CD4-positive, CD25-positive, alpha-beta regulatory T cell (primary cell): ENCODE results near the gene GABRR2. TPM values are rescaled to one million over a fixed set of nuclear protein-coding genes. Genes with fewer than 3 reads are reported as not detected.

Experiments used
- ATAC-seq, 2 donors: fragments of 150-1000 bp; cut with Tn5 transposase; one replicate each; pipeline ENCODE4 v1.10.0; 2021; ENCODE audit warnings: low read depth in 2 of 2, moderate number of reproducible peaks in 2 of 2, moderate library complexity in 1 of 2
- DNase-seq, 3 donors: peaks; one replicate each; pipeline versions ENCODE4 v3.0.0 to v3.0.0-alpha.2; 2012 to 2022; ENCODE audit warnings: mixed read lengths in 1 of 3
- H3K27ac ChIP-seq: one replicate; pipeline ENCODE4 v1.7.0; 2013; ENCODE audit warnings: mild to moderate bottlenecking, low read length; ENCODE audit not compliant: insufficient read depth, poor library complexity, severe bottlenecking
- H3K27me3 ChIP-seq: one replicate; pipeline ENCODE4 v1.7.0; 2013; ENCODE audit warnings: low read length; ENCODE audit not compliant: control insufficient read depth, insufficient read depth
- H3K36me3 ChIP-seq: one replicate; pipeline ENCODE4 v1.7.0; 2013; ENCODE audit warnings: mild to moderate bottlenecking, low read length, moderate library complexity; ENCODE audit not compliant: control insufficient read depth, insufficient read depth
- H3K4me1 ChIP-seq: 2 replicates; pipeline ENCODE4 v1.7.0; 2013; ENCODE audit warnings: mild to moderate bottlenecking, low read length; ENCODE audit not compliant: insufficient read depth, control insufficient read depth, poor library complexity, severe bottlenecking
- H3K4me3 ChIP-seq: one replicate; pipeline ENCODE4 v1.7.0; 2013; ENCODE audit warnings: low read depth, mild to moderate bottlenecking, low read length, moderate library complexity
- H3K9me3 ChIP-seq, 2 experiments: 1 replicate in 1 of 2; 2 replicates in 1 of 2; pipeline ENCODE4 v1.7.0; 2013; ENCODE audit warnings: low read length in 2 of 2, mild to moderate bottlenecking in 1 of 2, moderate library complexity in 1 of 2; ENCODE audit not compliant: control insufficient read depth in 2 of 2
- H3K27ac Mint-ChIP-seq, 3 donors: one replicate each; pipeline ENCODE4 v1.8.0; 2020 to 2022; ENCODE audit warnings: mild to moderate bottlenecking in 3 of 3, mixed read lengths in 3 of 3, moderate library complexity in 2 of 3
- H3K27me3 Mint-ChIP-seq: one replicate; pipeline ENCODE4 v1.8.0; 2022; ENCODE audit warnings: mild to moderate bottlenecking, mixed read lengths
- H3K36me3 Mint-ChIP-seq: one replicate; pipeline ENCODE4 v1.8.0; 2020; ENCODE audit warnings: mixed read lengths
- H3K4me1 Mint-ChIP-seq, 4 donors: one replicate each; pipeline ENCODE4 v1.8.0; 2020 to 2022; ENCODE audit warnings: mixed read lengths in 4 of 4, mild to moderate bottlenecking in 1 of 4
- H3K4me3 Mint-ChIP-seq, 4 donors: one replicate each; pipeline ENCODE4 v1.8.0; 2020 to 2022; ENCODE audit warnings: mild to moderate bottlenecking in 4 of 4, mixed read lengths in 4 of 4, moderate library complexity in 3 of 4
- H3K9me3 Mint-ChIP-seq, 7 donors: one replicate each; pipeline ENCODE4 v1.8.0; 2020 to 2022; ENCODE audit warnings: mixed read lengths in 7 of 7, mild to moderate bottlenecking in 3 of 7, moderate library complexity in 2 of 7
- polyA plus RNA-seq, 4 donors: library from polyadenylated mRNA; unstranded; fragments of 300-500 nt; fragmentation: Illumina TruSeq; gene quantifications; one replicate each; pipeline ENCODE4 v1.2.3, GENCODE V29; 2021
- total RNA-seq: library from RNA; stranded (reverse); gene quantifications from one replicate; pipeline ENCODE4 v1.2.3, GENCODE V29; 2022

GABRR2 gene
- total and polyA plus RNA-seq, 5 donors from 2014 or later = 1.9 TPM; not detected in 4

- Histone ChIP-seq H3K36me3 (no peaks in the 10 kb centered on the region), H3K27ac (no peak overlapping the region), H3K27me3 (no peaks in the 10 kb centered on the region), H3K4me3 (no peak overlapping the region), H3K4me1 (no peaks in the 10 kb centered on the region), H3K9me3 (no peaks in the 10 kb centered on the region)
- no peak for ATAC-seq
- peaks cover 0 to 3% (median 0%) of the 10 kb centered on the region in 7 donors for H3K9me3 Mint-ChIP-seq
- H3K36me3 Mint-ChIP-seq = no peaks in the 10 kb centered on the region
- DNase-seq = no peak
- H3K27me3 Mint-ChIP-seq = peaks cover 9% of the 10 kb centered on the region
- H3K4me1 Mint-ChIP-seq = no peaks in the 10 kb centered on the region
- H3K4me3 Mint-ChIP-seq = no peak overlapping the region
- peak overlapping the region in 1 of 3 donors; percentile 22 for H3K27ac Mint-ChIP-seq
These were observed 25.4 kb downstream of the GABRR2 start for GRCh38 chr6:89289710-89290109.

GRCh38 chr6:89287351-89288028, 27.6 kb downstream of the GABRR2 start:
- Mint-ChIP-seq H3K27me3 (peaks cover 16% of the 10 kb centered on the region), H3K9me3 (peaks cover 0 to 3% (median 0%) of the 10 kb centered on the region in 7 donors), H3K4me1 (no peaks in the 10 kb centered on the region), H3K36me3 (no peaks in the 10 kb centered on the region), H3K27ac (no peak overlapping the region), H3K4me3 (no peak overlapping the region)
- no peak overlapping the region for H3K27ac ChIP-seq
- H3K4me1 ChIP-seq = no peaks in the 10 kb centered on the region
- H3K27me3 ChIP-seq = no peaks in the 10 kb centered on the region
- ATAC-seq (no peak), DNase-seq (no peak)
- H3K36me3 ChIP-seq = no peaks in the 10 kb centered on the region
- no peaks in the 10 kb centered on the region for H3K9me3 ChIP-seq
- no peak overlapping the region for H3K4me3 ChIP-seq

- Mint-ChIP-seq H3K27me3 (peaks cover 16% of the 10 kb centered on the region), H3K4me1 (peaks cover 0 to 4% (median 0%) of the 10 kb centered on the region in 4 donors), H3K9me3 (peaks cover 0 to 3% (median 0%) of the 10 kb centered on the region in 7 donors), H3K27ac (no peak overlapping the region), H3K4me3 (no peak overlapping the region), H3K36me3 (no peaks in the 10 kb centered on the region)
- Histone ChIP-seq H3K4me3 (no peak overlapping the region), H3K27ac (no peak overlapping the region), H3K36me3 (no peaks in the 10 kb centered on the region), H3K27me3 (no peaks in the 10 kb centered on the region), H3K9me3 (no peaks in the 10 kb centered on the region), H3K4me1 (no peaks in the 10 kb centered on the region)
- DNase-seq = no peak
- no peak for ATAC-seq
These were observed 28.6 kb downstream of the GABRR2 start for GRCh38 chr6:89286516-89286915.

GRCh38 chr6:89284963-89285735, 29.9 kb downstream of the GABRR2 start:
- H3K27me3 Mint-ChIP-seq = peaks cover 16% of the 10 kb centered on the region
- no peaks in the 10 kb centered on the region for H3K36me3 Mint-ChIP-seq
- H3K4me1 ChIP-seq = no peaks in the 10 kb centered on the region
- no peak overlapping the region for H3K4me3 Mint-ChIP-seq
- no peaks in the 10 kb centered on the region for H3K36me3 ChIP-seq
- DNase-seq (no peak), ATAC-seq (no peak)
- no peaks in the 10 kb centered on the region for H3K9me3 ChIP-seq
- H3K27ac Mint-ChIP-seq = no peak overlapping the region
- H3K4me1 Mint-ChIP-seq = peaks cover 0 to 4% (median 0%) of the 10 kb centered on the region in 4 donors
- peaks cover 0 to 3% (median 0%) of the 10 kb centered on the region in 7 donors for H3K9me3 Mint-ChIP-seq
- no peaks in the 10 kb centered on the region for H3K27me3 ChIP-seq
- H3K4me3 ChIP-seq = no peak overlapping the region
- H3K27ac ChIP-seq = no peak overlapping the region

GRCh38 chr6:89284081-89284480, 31.0 kb downstream of the GABRR2 start:
- H3K4me3 ChIP-seq = no peak overlapping the region
- DNase-seq = no peak
- Mint-ChIP-seq H3K9me3 (no peaks in the 10 kb centered on the region), H3K27ac (no peak overlapping the region), H3K27me3 (peaks cover 16% of the 10 kb centered on the region), H3K36me3 (no peaks in the 10 kb centered on the region), H3K4me1 (peaks cover 0 to 4% (median 0%) of the 10 kb centered on the region in 4 donors), H3K4me3 (no peak overlapping the region)
- H3K27ac ChIP-seq = no peak overlapping the region
- no peaks in the 10 kb centered on the region for H3K36me3 ChIP-seq
- no peaks in the 10 kb centered on the region for H3K27me3 ChIP-seq
- H3K9me3 ChIP-seq = no peaks in the 10 kb centered on the region
- ATAC-seq = no peak
- H3K4me1 ChIP-seq = no peaks in the 10 kb centered on the region

GRCh38 chr6:89282749-89283148, 32.4 kb downstream of the GABRR2 start:
- H3K4me1 ChIP-seq = no peaks in the 10 kb centered on the region
- no peaks in the 10 kb centered on the region for H3K9me3 ChIP-seq
- Mint-ChIP-seq H3K27me3 (peaks cover 13% of the 10 kb centered on the region), H3K4me1 (peaks cover 0 to 4% (median 0%) of the 10 kb centered on the region in 4 donors), H3K27ac (no peak overlapping the region), H3K36me3 (no peaks in the 10 kb centered on the region), H3K4me3 (no peak overlapping the region), H3K9me3 (no peaks in the 10 kb centered on the region)
- DNase-seq (no peak), ATAC-seq (no peak)
- H3K27ac ChIP-seq = no peak overlapping the region
- no peaks in the 10 kb centered on the region for H3K27me3 ChIP-seq
- no peak overlapping the region for H3K4me3 ChIP-seq
- no peaks in the 10 kb centered on the region for H3K36me3 ChIP-seq

- Histone ChIP-seq H3K36me3 (no peaks in the 10 kb centered on the region), H3K4me1 (no peaks in the 10 kb centered on the region), H3K27ac (no peak overlapping the region), H3K4me3 (no peak overlapping the region), H3K9me3 (no peaks in the 10 kb centered on the region), H3K27me3 (peaks cover under 1% of the 10 kb centered on the region)
- ATAC-seq (peak; percentile 62 to 66), DNase-seq (peak; percentile 8 to 61 (median 20))
- Mint-ChIP-seq H3K27me3 (peaks cover 18% of the 10 kb centered on the region), H3K36me3 (no peaks in the 10 kb centered on the region), H3K27ac (no peak overlapping the region), H3K4me1 (peaks cover 0 to 4% (median 0%) of the 10 kb centered on the region in 4 donors), H3K4me3 (no peak overlapping the region), H3K9me3 (no peaks in the 10 kb centered on the region)
These were observed 33.3 kb downstream of the GABRR2 start for GRCh38 chr6:89281779-89282246.
